Neuronal stem cell (in vitro differentiated cells): ENCODE results near the gene UGT1A10.
"Not testable (repeated sequence)": the region's sequence is repeated elsewhere in the genome, so short reads cannot be mapped to it uniquely, and the experiment has no call there.

Source experiments
- DNase-seq: peaks from one replicate; pipeline ENCODE4 v3.0.0-alpha.2; 2013; ENCODE audit warnings: low spot score
- H2AFZ ChIP-seq: one replicate; pipeline ENCODE4 v1.6.1; 2013; ENCODE audit warnings: mild to moderate bottlenecking, low read length, inconsistent platforms
- H2AK5ac ChIP-seq: 2 replicates; pipeline ENCODE4 v1.6.1; 2013; ENCODE audit warnings: low read depth, mild to moderate bottlenecking, inconsistent platforms, low read length, moderate library complexity, mixed read lengths
- H2BK120ac ChIP-seq: 2 replicates; pipeline ENCODE4 v1.6.1; 2013; ENCODE audit warnings: low read depth, mild to moderate bottlenecking, inconsistent platforms, low read length, moderate library complexity, mixed read lengths
- H2BK12ac ChIP-seq: one replicate; pipeline ENCODE4 v1.6.1; 2013; ENCODE audit warnings: low read length, inconsistent platforms
- H2BK15ac ChIP-seq: 2 replicates; pipeline ENCODE4 v1.6.1; 2013; ENCODE audit warnings: mild to moderate bottlenecking, low read length, inconsistent platforms, mixed read lengths
- H2BK5ac ChIP-seq: one replicate; pipeline ENCODE4 v1.6.1; 2013; ENCODE audit warnings: inconsistent platforms, mild to moderate bottlenecking, low read length, moderate library complexity
- H3K14ac ChIP-seq: one replicate; pipeline ENCODE4 v1.6.1; 2013; ENCODE audit warnings: low read length, inconsistent platforms
- H3K18ac ChIP-seq: 2 replicates; pipeline ENCODE4 v1.6.1; 2013; ENCODE audit warnings: low read length, inconsistent platforms
- H3K23ac ChIP-seq: 2 replicates; pipeline ENCODE4 v1.6.1; 2013; ENCODE audit warnings: low read depth, mild to moderate bottlenecking, mixed read lengths, low read length, inconsistent platforms; ENCODE audit not compliant: poor library complexity
- H3K27ac ChIP-seq: replicated peaks from 3 replicates; pipeline ENCODE4 v1.5.1; 2013; ENCODE audit warnings: low read length, inconsistent platforms
- H3K27me3 ChIP-seq, 3 experiments: 2 replicates each; pipeline ENCODE4 v1.6.1; 2013; ENCODE audit warnings: low read length in 3 of 3, mild to moderate bottlenecking in 2 of 3, inconsistent platforms in 1 of 3, low read depth in 1 of 3, mixed read lengths in 1 of 3, moderate library complexity in 1 of 3; ENCODE audit not compliant: control insufficient read depth in 3 of 3, insufficient read depth in 3 of 3
- H3K36me3 ChIP-seq, 2 donors: replicated peaks in 1 of 2; 2 replicates each; pipeline ENCODE4 v1.6.1; 2013; ENCODE audit warnings: low read length in 2 of 2; ENCODE audit not compliant: control insufficient read depth in 2 of 2, insufficient read depth in 2 of 2
- H3K4ac ChIP-seq: 2 replicates; pipeline ENCODE4 v1.6.1; 2013; ENCODE audit warnings: inconsistent platforms, mild to moderate bottlenecking, low read length, moderate library complexity
- H3K4me1 ChIP-seq, 2 donors: 1 replicate in 1 of 2; 2 replicates in 1 of 2; pipeline ENCODE4 v1.6.1; 2013; ENCODE audit warnings: low read length in 2 of 2, low read depth in 1 of 2; ENCODE audit not compliant: control insufficient read depth in 2 of 2, insufficient read depth in 1 of 2
- H3K4me2 ChIP-seq: one replicate; pipeline ENCODE4 v1.6.1; 2013; ENCODE audit warnings: mild to moderate bottlenecking, low read length, inconsistent platforms; ENCODE audit not compliant: insufficient read depth, poor library complexity, severe bottlenecking
- H3K4me3 ChIP-seq, 2 donors: 2 replicates each; pipeline ENCODE4 v1.5.1; 2013; ENCODE audit warnings: low read length in 2 of 2, mild to moderate bottlenecking in 2 of 2, inconsistent platforms in 1 of 2, moderate library complexity in 1 of 2
- H3K79me1 ChIP-seq: one replicate; pipeline ENCODE4 v1.6.1; 2013; ENCODE audit warnings: low read depth, mild to moderate bottlenecking, inconsistent platforms, low read length, moderate library complexity
- H3K9ac ChIP-seq: one replicate; pipeline ENCODE4 v1.6.1; 2013; ENCODE audit warnings: mild to moderate bottlenecking, low read depth, low read length, inconsistent platforms; ENCODE audit not compliant: poor library complexity
- H3K9me3 ChIP-seq, 2 donors: replicated peaks in 1 of 2; 2 replicates each; pipeline versions ENCODE3 to v1.6.1; 2013; ENCODE audit warnings: low read length in 2 of 2, mild to moderate bottlenecking in 2 of 2, inconsistent platforms in 1 of 2, low read depth in 1 of 2, mixed read lengths in 1 of 2, moderate library complexity in 1 of 2; ENCODE audit not compliant: control insufficient read depth in 2 of 2, insufficient read depth in 1 of 2
- H4K8ac ChIP-seq: one replicate; pipeline ENCODE4 v1.6.1; 2013; ENCODE audit warnings: low read depth, mild to moderate bottlenecking, inconsistent platforms, low read length, moderate library complexity
- H4K91ac ChIP-seq: one replicate; pipeline ENCODE4 v1.6.1; 2013; ENCODE audit warnings: low read length, low read depth, mild to moderate bottlenecking, inconsistent platforms; ENCODE audit not compliant: poor library complexity
- WGBS, 2 donors: extraction: QIAGEN DNeasy Blood & Tissue Kit; methylation state at CpG; one replicate each; pipeline ENCODE4 v1.1.7; 2013; ENCODE audit warnings: missing lambda C conversion rate in 2 of 2, mixed read lengths in 1 of 2; ENCODE audit not compliant: insufficient read length in 2 of 2, insufficient replicate concordance in 1 of 2; ENCODE audit errors: extremely low coverage in 2 of 2; 5-methylcytosine and 5-hydroxymethylcytosine counted together

The UGT1A10 gene

DNA sequence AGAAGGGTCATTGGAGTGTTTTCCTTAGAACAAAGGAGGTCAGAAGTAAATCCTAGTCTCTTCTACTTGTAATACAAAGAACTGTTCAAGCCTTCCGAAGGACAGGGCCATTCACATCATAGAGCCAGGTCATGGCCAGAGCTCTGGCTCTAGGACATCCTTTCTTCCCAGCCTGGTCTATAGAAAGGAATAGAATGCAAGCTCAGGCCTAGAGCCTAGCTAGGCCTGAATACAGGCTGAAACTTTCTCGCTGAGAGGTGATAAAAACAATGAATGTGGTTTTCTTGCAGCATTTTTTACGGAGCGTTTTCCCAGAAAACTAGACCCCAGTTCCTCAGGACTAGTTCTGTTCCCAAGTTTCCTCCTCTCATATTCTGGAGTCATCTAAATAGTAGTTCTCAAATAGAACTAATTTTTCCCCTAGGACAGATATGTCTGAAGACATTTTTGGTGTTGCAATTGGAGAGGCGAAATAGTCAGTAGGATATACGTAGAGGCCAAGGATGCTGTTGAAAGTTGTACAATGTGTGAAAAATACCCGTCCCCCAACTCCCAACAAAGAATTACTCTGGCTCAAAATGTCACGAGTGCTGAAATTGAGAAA is 63.3 kb downstream of the UGT1A10 start:
- Histone ChIP-seq H2BK15ac (no peak overlapping the region), H3K27me3 (no peaks in the 10 kb centered on the region), H3K36me3 (no peaks in the 10 kb centered on the region), H3K4ac (no peak overlapping the region), H3K79me1 (no peaks in the 10 kb centered on the region), H2AFZ (peak overlapping the region; percentile 69), H3K14ac (no peak overlapping the region), H3K4me1 (peaks cover 9% of the 10 kb centered on the region in 2 donors), H3K18ac (no peak overlapping the region), H3K4me2 (no peak overlapping the region), H3K27ac (peak overlapping the region; percentile 39), H3K9me3 (no peaks in the 10 kb centered on the region), H2BK5ac (no peak overlapping the region), H2BK120ac (no peak overlapping the region), H4K8ac (no peak overlapping the region), H2BK12ac (no peak overlapping the region), H3K23ac (no peak overlapping the region), H4K91ac (no peak overlapping the region), H3K4me3 (no peak overlapping the region), H2AK5ac (no peak overlapping the region), H3K9ac (no peak overlapping the region)
- no CpG with 5 or more reads among the region's 8 CpGs for WGBS, 2 donors
- DNase-seq: no peak

DNA sequence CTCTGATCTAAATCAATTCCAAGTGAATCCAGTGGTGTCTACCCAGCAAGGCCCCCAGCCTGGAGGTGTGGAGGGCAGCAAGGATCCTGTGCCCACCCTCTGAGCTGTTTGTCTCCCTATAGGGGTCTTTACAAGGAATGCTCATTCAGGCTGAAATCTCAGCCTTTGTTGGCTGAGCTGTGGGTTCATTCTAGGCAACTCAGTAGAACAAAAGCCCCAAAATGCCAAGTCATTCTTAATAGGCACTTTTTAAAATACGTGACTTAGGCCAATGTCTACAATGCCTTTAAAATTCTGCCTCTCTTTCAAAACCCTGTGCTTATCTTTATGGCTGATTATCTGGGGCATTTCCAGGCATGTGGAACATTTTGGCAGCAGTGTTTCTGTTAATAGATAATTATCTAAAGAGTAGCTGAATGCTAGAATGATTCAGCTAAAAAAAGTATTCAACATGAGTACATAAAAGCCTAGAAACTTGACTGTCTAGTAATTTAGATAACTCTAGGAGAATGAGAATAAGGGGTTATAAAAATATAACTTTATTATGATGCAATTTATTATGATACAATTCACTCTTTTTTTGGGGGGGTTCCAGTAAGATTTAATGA is 63.9 kb downstream of the UGT1A10 start:
- peaks cover 9% of the 10 kb centered on the region in 2 donors for H3K4me1 ChIP-seq
- H3K4me3 ChIP-seq: no peak overlapping the region
- peak overlapping the region; percentile 52 for H3K27ac ChIP-seq
- peak overlapping the region; percentile 13 for H3K4me2 ChIP-seq
- no peak overlapping the region for H3K4ac ChIP-seq
- no peak overlapping the region for H2BK12ac ChIP-seq
- no peak overlapping the region for H4K8ac ChIP-seq
- no peaks in the 10 kb centered on the region for H3K27me3 ChIP-seq
- no peak overlapping the region for H3K14ac ChIP-seq
- no peak overlapping the region for H3K18ac ChIP-seq
- WGBS, 2 donors: no CpG with 5 or more reads among the region's 1 CpG
- no peak overlapping the region for H2AK5ac ChIP-seq
- no peak overlapping the region for H2BK5ac ChIP-seq
- H3K36me3 ChIP-seq: no peaks in the 10 kb centered on the region
- H3K79me1 ChIP-seq: no peaks in the 10 kb centered on the region
- H4K91ac ChIP-seq: no peak overlapping the region
- H2AFZ ChIP-seq: peak overlapping the region; percentile 69
- no peak overlapping the region for H2BK15ac ChIP-seq
- DNase-seq: peak; percentile 70
- H2BK120ac ChIP-seq: no peak overlapping the region
- H3K23ac ChIP-seq: no peak overlapping the region
- no peaks in the 10 kb centered on the region for H3K9me3 ChIP-seq
- no peak overlapping the region for H3K9ac ChIP-seq

DNA sequence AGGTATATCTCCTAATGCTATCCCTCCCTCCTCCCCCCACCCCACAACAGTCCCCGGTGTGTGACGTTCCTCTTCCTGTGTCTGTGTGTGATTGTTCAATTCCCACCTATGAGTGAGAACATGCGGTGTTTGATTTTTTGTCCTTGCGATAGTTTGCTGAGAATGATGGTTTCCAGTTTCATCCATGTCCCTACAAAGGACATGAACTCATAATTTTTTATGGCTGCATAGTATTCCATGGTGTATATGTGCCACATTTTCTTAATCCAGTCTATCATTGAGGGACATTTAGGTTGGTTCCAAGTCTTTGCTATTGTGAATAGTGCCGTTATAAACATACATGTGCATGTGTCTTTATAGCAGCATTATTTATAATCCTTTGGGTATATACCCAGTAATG is 64.6 kb downstream of the UGT1A10 start:
- no CpG with 5 or more reads among the region's 5 CpGs for WGBS, 2 donors
- H3K36me3 ChIP-seq, H3K27me3 ChIP-seq, H3K23ac ChIP-seq, H2BK12ac ChIP-seq, H2AFZ ChIP-seq, H3K14ac ChIP-seq, H4K91ac ChIP-seq, H3K4me2 ChIP-seq, H3K27ac ChIP-seq, H3K4me1 ChIP-seq, H3K9ac ChIP-seq, H2BK15ac ChIP-seq, H3K18ac ChIP-seq, H3K4me3 ChIP-seq, H2AK5ac ChIP-seq, H3K9me3 ChIP-seq, H2BK5ac ChIP-seq, H3K4ac ChIP-seq, DNase-seq, H4K8ac ChIP-seq, H2BK120ac ChIP-seq, H3K79me1 ChIP-seq: not testable (repeated sequence)

DNA sequence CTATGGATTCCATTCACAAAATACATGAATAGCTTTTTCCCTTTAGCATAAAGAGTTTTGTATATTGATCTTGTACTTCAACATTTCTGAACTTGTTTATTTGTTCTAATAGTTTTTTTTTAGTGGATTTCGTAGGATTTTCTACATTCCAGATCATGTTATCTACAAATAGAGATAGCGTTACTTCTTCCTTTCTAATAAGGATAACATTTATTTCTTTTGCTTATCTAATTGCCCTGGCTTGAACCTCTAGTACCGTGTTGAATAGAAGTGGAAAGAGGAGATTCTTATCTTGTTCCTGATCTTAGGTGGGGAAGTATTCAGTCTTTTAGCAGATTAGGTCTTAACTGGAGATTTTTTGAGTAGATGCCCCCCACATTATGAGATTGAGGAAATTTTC is 66.0 kb downstream of the UGT1A10 start:
- no peak overlapping the region for H4K91ac ChIP-seq
- no peak overlapping the region for H2BK12ac ChIP-seq
- no peak overlapping the region for H2BK15ac ChIP-seq
- no peak overlapping the region for H3K4me3 ChIP-seq
- H4K8ac ChIP-seq: no peak overlapping the region
- WGBS, 2 donors: no CpG with 5 or more reads among the region's 3 CpGs
- H3K27ac ChIP-seq: no peak overlapping the region
- no peak overlapping the region for H3K4ac ChIP-seq
- no peak overlapping the region for H2AK5ac ChIP-seq
- no peak for DNase-seq
- H3K9me3 ChIP-seq: no peaks in the 10 kb centered on the region
- H3K27me3 ChIP-seq: no peaks in the 10 kb centered on the region
- H2BK5ac ChIP-seq: no peak overlapping the region
- no peak overlapping the region for H2AFZ ChIP-seq
- H3K36me3 ChIP-seq: no peaks in the 10 kb centered on the region
- no peak overlapping the region for H3K23ac ChIP-seq
- H3K4me1 ChIP-seq: peaks cover 9% of the 10 kb centered on the region in 2 donors
- H3K14ac ChIP-seq: no peak overlapping the region
- no peak overlapping the region for H2BK120ac ChIP-seq
- H3K9ac ChIP-seq: no peak overlapping the region
- no peak overlapping the region for H3K18ac ChIP-seq
- H3K4me2 ChIP-seq: no peak overlapping the region
- H3K79me1 ChIP-seq: no peaks in the 10 kb centered on the region
